ENCODE data around the gene TOR1AIP1.

DNA sequence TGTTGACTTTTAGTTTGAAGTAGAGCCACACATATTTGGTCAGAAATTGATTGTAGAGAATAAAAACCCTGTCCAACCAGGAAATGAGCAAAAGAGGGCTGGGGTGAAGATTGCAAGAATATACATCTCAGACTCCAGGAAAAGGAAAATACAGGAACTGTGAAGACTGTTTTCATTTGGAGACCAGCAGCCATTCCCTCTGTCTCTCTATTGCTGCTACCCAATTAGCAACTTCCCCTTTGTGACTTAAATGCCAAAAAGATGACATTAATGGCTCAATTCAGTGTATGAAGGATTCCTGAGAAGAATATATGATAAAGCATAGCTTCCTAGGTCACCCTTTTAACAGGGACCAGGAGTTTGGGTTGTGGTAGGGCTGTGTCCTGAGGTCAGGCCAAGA, 40.9 kb downstream of the TOR1AIP1 start:
- TF ChIP-seq, protein P1, sequence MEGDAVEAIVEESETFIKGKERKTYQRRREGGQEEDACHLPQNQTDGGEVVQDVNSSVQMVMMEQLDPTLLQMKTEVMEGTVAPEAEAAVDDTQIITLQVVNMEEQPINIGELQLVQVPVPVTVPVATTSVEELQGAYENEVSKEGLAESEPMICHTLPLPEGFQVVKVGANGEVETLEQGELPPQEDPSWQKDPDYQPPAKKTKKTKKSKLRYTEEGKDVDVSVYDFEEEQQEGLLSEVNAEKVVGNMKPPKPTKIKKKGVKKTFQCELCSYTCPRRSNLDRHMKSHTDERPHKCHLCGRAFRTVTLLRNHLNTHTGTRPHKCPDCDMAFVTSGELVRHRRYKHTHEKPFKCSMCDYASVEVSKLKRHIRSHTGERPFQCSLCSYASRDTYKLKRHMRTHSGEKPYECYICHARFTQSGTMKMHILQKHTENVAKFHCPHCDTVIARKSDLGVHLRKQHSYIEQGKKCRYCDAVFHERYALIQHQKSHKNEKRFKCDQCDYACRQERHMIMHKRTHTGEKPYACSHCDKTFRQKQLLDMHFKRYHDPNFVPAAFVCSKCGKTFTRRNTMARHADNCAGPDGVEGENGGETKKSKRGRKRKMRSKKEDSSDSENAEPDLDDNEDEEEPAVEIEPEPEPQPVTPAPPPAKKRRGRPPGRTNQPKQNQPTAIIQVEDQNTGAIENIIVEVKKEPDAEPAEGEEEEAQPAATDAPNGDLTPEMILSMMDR (conservative IDR thresholded peaks at IDR 0.05) = no peak
- no peak for TF ChIP-seq EZH2 (IDR thresholded peaks at IDR 0.05; ENCODE audit: low read depth)
